ENCODE measurements around the gene ZNRD2.
A peak's percentile ranks its signal among the peaks of the same experiment; 100 is the strongest.
"Not testable (repeated sequence)": the region's sequence is repeated elsewhere in the genome, so short reads cannot be mapped to it uniquely, and the experiment has no call there.

ZNRD2 gene

GRCh38 chr11:65569973-65570918 lies at the start of gene ZNRD2:
TSS of gene ZNRD2 (plus strand) at chr11:65570477. CDS start at chr11:65570492, 15 bp downstream.
- peak; percentile 98 for DNase-seq

- DNase-seq: peak; percentile 42
These were observed 48.3 kb upstream of the ZNRD2 start for GRCh38 chr11:65521777-65522521.

GRCh38 chr11:65522718-65523630 lies 47.3 kb upstream of the ZNRD2 start:
- DNase-seq: peak; percentile 39

GRCh38 chr11:65523631-65523968 lies 46.7 kb upstream of the ZNRD2 start:
- not testable (repeated sequence) for DNase-seq

GRCh38 chr11:65524014-65524740 lies 46.1 kb upstream of the ZNRD2 start:
- no peak for DNase-seq

- DNase-seq: peak; percentile 86
These were observed 45.3 kb upstream of the ZNRD2 start, which contains the start of gene SCYL1 for GRCh38 chr11:65524741-65525545. TSS of gene SCYL1 (plus strand) at chr11:65525083. CDS start at chr11:65525154, 71 bp downstream.

GRCh38 chr11:65525546-65526480 lies 44.5 kb upstream of the ZNRD2 start:
- no peak for DNase-seq

- DNase-seq: no peak
These were observed 43.5 kb upstream of the ZNRD2 start for GRCh38 chr11:65526744-65527143.

- no peak for DNase-seq
These were observed 41.4 kb upstream of the ZNRD2 start for GRCh38 chr11:65528819-65529350.

GRCh38 chr11:65529475-65530156 lies 40.7 kb upstream of the ZNRD2 start:
- no peak for DNase-seq

- DNase-seq: peak; percentile 41
These were observed 40.1 kb upstream of the ZNRD2 start for GRCh38 chr11:65530157-65530496.

GRCh38 chr11:65532388-65533064 lies 37.8 kb upstream of the ZNRD2 start:
- DNase-seq: no peak

- no peak for DNase-seq
These were observed 35.2 kb upstream of the ZNRD2 start for GRCh38 chr11:65535102-65535501.

GRCh38 chr11:65536412-65537295 lies 33.6 kb upstream of the ZNRD2 start:
- DNase-seq: no peak

- no peak for DNase-seq
These were observed 33.0 kb upstream of the ZNRD2 start for GRCh38 chr11:65537296-65537597.

- no peak for DNase-seq
These were observed 32.6 kb upstream of the ZNRD2 start for GRCh38 chr11:65537620-65538231.

- DNase-seq: no peak
These were observed 31.9 kb upstream of the ZNRD2 start for GRCh38 chr11:65538232-65538914.

Data from CD4-positive, alpha-beta T cell treated with Interleukin-12 subunit alpha and Interleukin-12 subunit beta, for 1 hour (primary cell).